ENCODE results near the gene RPH3AL. TPM values are rescaled to one million over a fixed set of nuclear protein-coding genes. Genes with fewer than 3 reads are reported as not detected.
"Not testable (repeated sequence)": the region's sequence is repeated elsewhere in the genome, so short reads cannot be mapped to it uniquely, and the experiment has no call there.

The RPH3AL gene
- polyA plus RNA-seq, 1 donor from 2014 or later, result 13.8 TPM

DNA sequence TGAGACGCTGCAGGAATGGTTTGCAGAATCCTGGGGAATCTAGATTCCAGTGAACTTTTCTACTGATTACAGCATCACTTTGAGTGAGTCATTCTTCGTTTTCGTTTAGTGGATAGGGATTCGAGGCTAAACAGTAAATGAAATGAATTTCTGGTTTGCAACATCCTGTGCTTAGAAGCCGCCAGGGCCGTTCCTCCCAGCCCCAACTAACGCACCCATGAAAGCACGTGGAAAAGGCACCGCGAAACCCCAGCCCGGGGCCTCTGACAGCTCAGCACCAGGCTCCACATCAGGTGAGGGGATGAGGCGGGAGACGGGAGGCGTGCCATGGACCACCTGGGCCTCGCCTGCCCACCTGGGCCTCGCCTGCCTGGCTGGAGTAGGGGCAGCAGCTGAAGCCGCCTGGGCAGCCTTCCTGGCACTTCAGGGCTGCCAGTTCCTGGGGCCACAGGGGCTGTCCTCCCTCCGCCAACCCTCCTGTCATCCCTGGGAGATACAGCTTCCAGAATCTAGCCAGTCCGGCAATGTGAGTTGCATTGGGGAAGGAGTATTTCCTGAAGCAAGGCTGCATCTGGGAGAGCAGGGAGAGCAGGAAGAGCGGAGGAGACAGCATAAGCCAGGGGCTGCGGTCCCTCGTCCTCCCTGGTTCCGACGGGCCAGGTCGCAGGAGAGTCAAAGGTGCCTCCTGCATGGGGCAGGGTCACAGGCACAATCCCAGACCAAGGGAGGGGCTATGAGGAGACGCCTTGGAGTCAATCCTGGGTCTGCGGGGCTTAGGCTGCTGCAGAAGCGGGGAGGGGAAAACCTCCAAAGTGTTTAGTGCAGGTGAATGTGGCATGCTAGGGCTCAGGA, 78.4 kb downstream of the RPH3AL start:
- Mint-ChIP-seq H3K4me1 (no peaks in the 10 kb centered on the region), H3K9me3 (peaks cover 0 to 2% (median 0%) of the 10 kb centered on the region in 3 donors), H3K27me3 (no peaks in the 10 kb centered on the region)

DNA sequence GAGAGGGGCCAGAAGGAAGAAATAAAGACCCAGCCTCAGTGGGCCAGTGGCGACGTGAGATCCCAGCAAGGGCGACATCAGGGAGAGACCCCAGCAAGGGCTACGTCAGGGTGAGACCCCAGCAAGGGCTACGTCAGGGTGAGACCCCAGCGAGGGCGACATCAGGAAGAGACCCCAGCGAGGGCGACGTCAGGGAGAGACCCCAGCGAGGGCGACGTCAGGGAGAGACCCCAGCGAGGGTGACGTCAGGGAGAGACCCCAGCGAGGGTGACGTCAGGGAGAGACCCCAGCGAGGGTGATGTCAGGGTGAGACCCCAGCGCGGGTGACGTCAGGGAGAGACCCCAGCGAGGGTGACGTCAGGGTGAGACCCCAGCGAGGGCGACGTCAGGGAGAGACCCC, 79.8 kb downstream of the RPH3AL start:
- H3K27ac Mint-ChIP-seq, H3K4me3 Mint-ChIP-seq, H3K4me1 Mint-ChIP-seq, H3K27me3 Mint-ChIP-seq, H3K9me3 Mint-ChIP-seq, H3K36me3 Mint-ChIP-seq: not testable (repeated sequence)

More for the DNA sequence above, 78.4 kb downstream of the RPH3AL start:
- Mint-ChIP-seq H3K4me3 (no peak overlapping the region), H3K27ac (no peak overlapping the region), H3K36me3 (peaks cover 3% of the 10 kb centered on the region)

DNA sequence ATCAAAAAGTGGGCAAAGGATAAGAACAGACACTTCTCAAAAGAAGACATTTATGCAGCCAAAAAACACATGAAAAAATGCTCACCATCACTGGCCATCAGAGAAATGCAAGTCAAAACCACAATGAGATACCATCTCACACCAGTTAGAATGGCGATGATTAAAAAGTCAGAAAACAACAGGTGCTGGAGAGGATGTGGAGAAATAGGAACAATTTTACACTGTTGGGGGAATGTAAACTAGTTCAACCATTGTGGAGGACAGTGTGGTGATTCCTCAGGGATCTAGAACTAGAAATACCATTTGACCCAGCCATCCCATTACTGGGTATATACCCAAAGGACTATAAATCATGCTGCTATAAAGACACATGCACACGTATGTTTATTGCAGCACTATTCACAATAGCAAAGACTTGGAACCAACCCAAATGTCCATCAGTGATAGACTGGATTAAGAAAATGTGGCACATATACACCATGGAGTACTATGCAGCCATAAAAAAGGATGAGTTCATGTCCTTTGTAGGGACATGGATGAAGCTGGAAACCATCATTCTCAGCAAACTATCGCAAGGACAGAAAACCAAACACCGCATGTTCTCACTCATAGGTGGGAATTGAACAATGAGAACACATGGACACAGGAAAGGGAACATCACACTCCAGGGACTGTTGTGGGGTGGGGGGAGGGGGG, 80.5 kb downstream of the RPH3AL start:
- H3K4me1 Mint-ChIP-seq, H3K27ac Mint-ChIP-seq, H3K9me3 Mint-ChIP-seq, H3K4me3 Mint-ChIP-seq, H3K36me3 Mint-ChIP-seq, H3K27me3 Mint-ChIP-seq: not testable (repeated sequence)

DNA sequence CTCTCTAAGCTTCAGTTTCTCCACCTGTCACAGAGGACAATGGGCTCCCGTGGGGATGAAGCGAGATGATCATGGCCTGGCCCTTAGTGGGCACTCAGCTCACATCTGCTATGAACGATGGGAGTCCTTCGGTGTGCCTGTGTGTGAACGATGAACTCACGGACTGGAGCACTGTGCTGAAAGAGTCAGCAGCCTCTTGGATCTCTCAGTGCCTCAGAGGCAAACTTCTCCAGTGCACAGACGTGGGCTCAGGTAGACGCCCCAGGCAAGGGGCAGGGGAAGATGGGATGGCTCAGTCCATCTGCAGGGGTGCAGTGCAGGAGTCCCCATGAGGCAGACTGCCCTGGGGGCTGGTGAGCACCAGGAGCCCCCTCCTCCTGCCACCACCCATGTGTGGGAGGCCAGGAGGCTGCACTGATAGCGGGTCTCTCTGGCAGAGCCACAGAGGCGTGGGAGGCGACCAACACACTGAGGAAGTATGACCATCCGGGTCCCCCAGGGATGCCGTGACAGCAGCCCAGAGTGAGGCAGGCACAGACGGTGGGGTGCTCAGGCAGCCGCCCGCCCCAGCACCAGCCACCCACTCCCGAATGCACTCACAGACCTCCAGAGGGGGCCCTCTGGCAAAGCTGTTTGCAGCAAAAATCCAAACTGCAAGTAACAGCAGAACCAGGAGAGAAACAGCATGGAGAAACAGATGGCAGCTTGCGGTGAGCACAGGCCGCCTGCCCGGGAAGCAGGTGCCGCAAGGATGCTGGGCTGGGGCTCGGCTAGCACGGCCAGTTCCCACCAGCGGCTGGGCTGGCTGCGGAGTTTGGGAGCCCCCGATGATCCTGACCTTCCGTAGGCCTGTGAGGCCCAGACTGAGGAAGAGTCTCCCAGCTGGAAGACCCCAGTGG, 82.7 kb downstream of the RPH3AL start:
- no peaks in the 10 kb centered on the region for H3K4me1 Mint-ChIP-seq
- H3K27ac Mint-ChIP-seq, result no peak overlapping the region
- H3K36me3 Mint-ChIP-seq, result peaks cover 3% of the 10 kb centered on the region
- H3K4me3 Mint-ChIP-seq, result no peak overlapping the region
- H3K9me3 Mint-ChIP-seq, result peaks cover 0 to 2% (median 0%) of the 10 kb centered on the region in 3 donors
- H3K27me3 Mint-ChIP-seq, result no peaks in the 10 kb centered on the region

DNA sequence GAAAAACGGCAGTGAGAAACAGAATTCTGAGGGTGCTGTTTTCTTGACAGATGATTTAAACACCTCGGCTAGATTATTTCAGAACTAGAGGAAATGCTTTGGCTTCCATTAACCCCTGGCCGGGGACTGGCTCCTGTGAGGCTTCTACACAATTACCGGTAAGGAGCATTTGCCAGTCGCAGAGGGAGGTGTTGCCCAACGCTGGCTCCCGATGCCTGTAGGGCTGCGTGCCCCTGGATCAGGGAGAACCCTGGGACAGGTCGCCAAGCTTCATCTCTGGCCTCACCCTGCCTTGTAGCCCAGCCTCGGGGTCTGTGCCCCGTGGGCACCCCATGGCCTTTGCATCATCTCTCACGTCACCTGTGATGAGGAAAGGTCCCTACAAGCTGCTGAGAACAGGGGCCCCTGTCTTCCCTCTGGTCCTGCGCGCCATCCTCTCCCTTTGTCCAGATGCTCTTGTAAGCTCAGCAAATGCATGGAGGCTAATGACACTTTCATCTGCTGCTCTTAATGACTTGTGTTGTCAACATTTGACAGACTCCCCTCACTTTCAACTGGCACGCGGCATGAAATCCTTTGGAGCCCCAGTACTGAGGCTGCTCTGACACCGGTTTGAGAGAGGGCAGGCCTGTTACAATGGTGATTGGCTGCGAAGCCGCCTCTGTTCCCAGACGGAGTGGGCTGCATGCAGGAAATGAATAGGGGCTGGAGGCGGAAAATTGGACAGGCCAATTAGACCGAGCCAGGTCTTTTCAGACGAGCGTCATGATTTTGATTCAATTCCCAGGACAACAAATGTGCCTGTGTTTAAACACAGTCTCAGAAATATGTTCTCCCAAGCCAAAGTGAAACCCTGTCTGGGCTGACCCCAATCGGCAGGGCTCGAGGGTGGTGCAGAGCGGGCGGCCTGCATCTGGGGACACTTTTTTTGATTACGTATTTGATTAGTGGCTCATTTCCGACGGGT, 85.6 kb downstream of the RPH3AL start:
- Mint-ChIP-seq H3K4me3 (no peak overlapping the region), H3K27ac (no peak overlapping the region), H3K27me3 (no peaks in the 10 kb centered on the region), H3K36me3 (peaks cover 4% of the 10 kb centered on the region), H3K4me1 (no peaks in the 10 kb centered on the region), H3K9me3 (no peaks in the 10 kb centered on the region)

DNA sequence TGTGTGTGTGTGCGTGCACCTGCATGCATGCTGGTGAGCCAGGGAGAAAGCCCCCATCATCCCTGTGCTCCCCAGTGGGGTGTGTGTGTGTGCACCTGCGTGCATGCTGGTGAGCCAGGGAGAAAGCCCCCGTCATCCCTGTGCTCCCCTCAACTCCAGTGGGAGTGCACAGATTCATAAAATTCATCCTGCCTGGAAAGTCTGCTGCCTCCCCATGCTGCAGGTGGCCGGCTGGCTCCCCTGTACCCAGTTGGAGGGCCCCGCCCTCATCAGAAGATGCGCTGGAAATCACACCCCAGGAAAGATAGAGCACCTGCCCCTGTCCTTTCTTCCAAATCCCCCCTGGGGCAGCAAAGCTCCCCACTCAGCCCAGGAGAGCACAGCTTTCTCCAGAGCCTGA, 86.4 kb downstream of the RPH3AL start:
- Mint-ChIP-seq H3K4me3 (no peak overlapping the region), H3K27me3 (peaks cover 4% of the 10 kb centered on the region), H3K4me1 (no peaks in the 10 kb centered on the region), H3K9me3 (no peaks in the 10 kb centered on the region), H3K36me3 (peaks cover 1% of the 10 kb centered on the region), H3K27ac (no peak overlapping the region)

DNA sequence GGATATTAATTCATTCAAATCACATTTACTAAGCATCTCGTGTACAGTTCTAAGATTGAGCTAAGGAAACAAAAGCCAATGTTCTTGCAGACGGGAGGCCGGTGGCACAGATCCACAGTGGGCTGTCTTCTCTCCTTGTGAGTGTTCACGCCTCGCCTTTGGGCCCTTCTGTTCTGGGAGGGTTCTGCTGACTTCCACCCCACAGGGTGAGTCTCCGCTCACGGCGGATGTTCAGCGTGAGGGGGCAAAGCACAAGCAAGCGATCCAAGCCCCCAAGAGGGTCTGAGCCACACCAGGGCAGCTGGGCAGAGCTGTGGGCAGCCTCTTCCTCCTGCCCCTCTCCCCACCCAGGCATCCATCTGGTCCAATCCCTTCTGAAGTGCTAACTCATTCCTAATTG, 86.9 kb downstream of the RPH3AL start:
- H3K36me3 Mint-ChIP-seq, result peaks cover 1% of the 10 kb centered on the region
- peaks cover 0 to under 1% (median 0%) of the 10 kb centered on the region in 3 donors for H3K9me3 Mint-ChIP-seq
- H3K4me1 Mint-ChIP-seq, result no peaks in the 10 kb centered on the region
- H3K27ac Mint-ChIP-seq, result no peak overlapping the region
- H3K27me3 Mint-ChIP-seq, result peaks cover 4% of the 10 kb centered on the region
- H3K4me3 Mint-ChIP-seq, result no peak overlapping the region

DNA sequence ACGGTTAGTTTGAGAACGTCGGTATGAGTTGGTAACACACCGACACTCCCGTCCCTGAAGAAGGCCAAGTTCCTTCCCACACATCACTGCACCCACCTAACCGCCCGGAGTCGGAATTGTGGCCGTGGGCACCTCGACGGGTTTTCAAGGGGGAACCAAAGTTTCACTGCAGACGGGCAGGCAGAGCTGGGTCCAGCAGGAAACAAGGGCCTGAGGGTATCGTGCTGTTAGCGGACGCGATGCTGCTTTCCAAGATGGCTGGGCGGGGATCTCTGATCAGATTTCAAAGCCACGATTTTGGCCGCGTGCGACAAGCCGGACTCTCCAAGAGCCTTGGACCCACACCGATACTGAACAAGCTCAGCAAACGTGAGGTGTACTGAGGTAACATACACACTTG, 88.8 kb downstream of the RPH3AL start:
- H3K4me3 Mint-ChIP-seq, result no peak overlapping the region
- no peak overlapping the region for H3K27ac Mint-ChIP-seq
- peaks cover 3% of the 10 kb centered on the region for H3K36me3 Mint-ChIP-seq
- peaks cover 0 to 2% (median 0%) of the 10 kb centered on the region in 3 donors for H3K9me3 Mint-ChIP-seq
- no peaks in the 10 kb centered on the region for H3K4me1 Mint-ChIP-seq
- H3K27me3 Mint-ChIP-seq, result peaks cover 4% of the 10 kb centered on the region

DNA sequence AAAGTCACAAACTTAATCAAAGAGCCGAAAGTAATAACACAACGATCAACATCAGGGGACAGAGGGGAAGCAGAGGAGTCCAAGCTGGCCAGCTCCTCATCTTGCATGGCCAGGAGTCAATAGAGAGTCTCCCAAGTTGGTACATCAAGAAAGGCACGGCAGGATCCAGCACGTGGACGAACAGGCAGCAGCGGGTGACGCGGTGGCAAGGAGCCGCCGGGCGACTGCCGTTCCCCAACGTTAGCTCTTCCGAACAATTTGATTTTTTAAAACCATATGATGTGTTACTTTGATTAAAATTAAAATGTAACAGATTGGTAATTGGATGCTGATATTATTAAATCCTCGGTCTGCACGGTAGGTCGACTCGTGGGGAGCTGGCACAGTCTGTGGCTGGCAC, 89.3 kb downstream of the RPH3AL start:
- Mint-ChIP-seq H3K27me3 (peaks cover 4% of the 10 kb centered on the region), H3K4me3 (no peak overlapping the region), H3K27ac (no peak overlapping the region), H3K36me3 (peaks cover 3% of the 10 kb centered on the region), H3K9me3 (peaks cover 0 to 2% (median 0%) of the 10 kb centered on the region in 3 donors), H3K4me1 (no peaks in the 10 kb centered on the region)

DNA sequence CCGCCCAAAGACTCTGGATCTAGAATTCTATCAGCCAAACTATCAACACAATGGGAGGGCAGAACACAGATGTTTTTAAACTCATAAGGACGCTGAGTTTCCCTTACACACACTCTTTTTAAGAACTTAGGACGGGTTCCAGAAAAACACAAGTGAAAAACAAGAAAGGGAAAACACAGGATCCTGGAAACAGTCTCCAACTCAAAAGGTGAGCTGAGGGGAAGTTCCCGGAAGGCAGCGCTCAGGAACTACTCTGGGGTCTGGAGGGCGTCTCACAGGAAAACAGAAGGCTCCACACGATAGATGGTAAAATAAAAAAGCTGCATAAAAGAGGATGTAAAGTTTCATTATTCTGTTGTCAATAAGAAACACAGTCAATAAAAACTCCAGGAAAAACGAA, 91.0 kb downstream of the RPH3AL start:
- Mint-ChIP-seq H3K9me3 (peaks cover 0 to 2% (median 0%) of the 10 kb centered on the region in 3 donors), H3K27me3 (peaks cover 4% of the 10 kb centered on the region), H3K4me3 (no peak overlapping the region), H3K27ac (no peak overlapping the region), H3K4me1 (no peaks in the 10 kb centered on the region), H3K36me3 (peaks cover 3% of the 10 kb centered on the region)

DNA sequence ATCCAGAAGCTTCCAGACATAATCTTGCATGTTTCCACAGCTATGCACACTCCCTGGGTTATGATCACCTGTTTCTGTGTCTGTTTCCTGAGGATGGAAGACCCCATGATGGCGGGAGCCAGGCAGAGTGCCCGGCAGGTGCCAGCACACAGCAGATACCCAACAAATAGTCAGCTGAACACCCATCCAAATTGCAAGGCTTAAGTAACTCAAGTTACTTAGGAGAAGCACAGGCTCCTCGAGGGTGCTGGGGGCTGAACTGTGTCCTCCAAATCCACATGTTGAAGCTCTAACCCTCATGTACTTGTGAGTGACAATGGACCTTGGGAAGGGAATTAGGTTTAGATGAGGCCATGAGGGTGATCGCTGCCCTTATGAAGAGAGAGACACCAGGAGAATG, 91.7 kb downstream of the RPH3AL start:
- H3K27me3 Mint-ChIP-seq, result peaks cover 4% of the 10 kb centered on the region
- no peak overlapping the region for H3K27ac Mint-ChIP-seq
- H3K36me3 Mint-ChIP-seq, result peaks cover 3% of the 10 kb centered on the region
- peaks cover 0 to 2% (median 0%) of the 10 kb centered on the region in 3 donors for H3K9me3 Mint-ChIP-seq
- no peaks in the 10 kb centered on the region for H3K4me1 Mint-ChIP-seq
- peak overlapping the region in 1 of 4 donors; percentile 13 for H3K4me3 Mint-ChIP-seq

DNA sequence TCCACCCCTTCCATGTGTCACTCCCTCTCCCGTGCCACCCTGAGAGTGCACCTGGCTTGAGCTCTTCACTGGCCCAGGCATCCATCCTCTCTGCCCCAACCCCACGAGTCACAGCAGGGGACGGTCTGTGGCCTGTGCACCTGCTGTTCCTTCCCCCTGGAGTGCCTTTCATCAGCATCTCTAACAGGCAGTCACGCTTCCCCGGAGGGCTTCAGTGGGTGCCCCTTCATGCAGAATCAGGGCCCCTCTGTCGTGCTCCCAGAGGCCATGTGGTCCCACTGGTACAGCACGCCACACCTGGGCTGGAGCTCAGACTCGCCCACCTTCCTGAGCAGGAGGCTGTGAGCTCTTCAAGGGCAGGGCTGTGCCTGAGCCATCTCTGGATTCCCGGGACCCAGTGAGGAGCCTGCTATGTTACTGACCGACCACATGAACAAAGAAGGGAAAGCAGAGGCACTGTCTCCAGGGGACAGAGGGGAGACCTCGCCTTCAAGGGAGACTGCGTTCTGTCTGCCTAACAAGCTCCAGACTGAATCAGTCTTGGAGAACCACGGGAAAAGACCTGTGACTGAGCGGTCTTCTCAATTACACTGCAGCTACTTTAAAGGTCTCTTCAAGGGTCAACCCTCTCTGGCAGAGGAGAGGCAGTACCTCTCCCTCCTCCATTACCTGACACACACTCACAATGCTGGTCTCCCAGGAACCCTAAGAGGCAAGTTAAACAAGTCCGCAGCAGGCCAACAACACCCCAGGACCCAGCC, 92.4 kb downstream of the RPH3AL start:
- Mint-ChIP-seq H3K27ac (no peak overlapping the region), H3K4me3 (peak overlapping the region in 1 of 4 donors; percentile 9), H3K36me3 (peaks cover 3% of the 10 kb centered on the region), H3K4me1 (no peaks in the 10 kb centered on the region), H3K27me3 (peaks cover 4% of the 10 kb centered on the region), H3K9me3 (peaks cover 0 to 2% (median 0%) of the 10 kb centered on the region in 3 donors)

DNA sequence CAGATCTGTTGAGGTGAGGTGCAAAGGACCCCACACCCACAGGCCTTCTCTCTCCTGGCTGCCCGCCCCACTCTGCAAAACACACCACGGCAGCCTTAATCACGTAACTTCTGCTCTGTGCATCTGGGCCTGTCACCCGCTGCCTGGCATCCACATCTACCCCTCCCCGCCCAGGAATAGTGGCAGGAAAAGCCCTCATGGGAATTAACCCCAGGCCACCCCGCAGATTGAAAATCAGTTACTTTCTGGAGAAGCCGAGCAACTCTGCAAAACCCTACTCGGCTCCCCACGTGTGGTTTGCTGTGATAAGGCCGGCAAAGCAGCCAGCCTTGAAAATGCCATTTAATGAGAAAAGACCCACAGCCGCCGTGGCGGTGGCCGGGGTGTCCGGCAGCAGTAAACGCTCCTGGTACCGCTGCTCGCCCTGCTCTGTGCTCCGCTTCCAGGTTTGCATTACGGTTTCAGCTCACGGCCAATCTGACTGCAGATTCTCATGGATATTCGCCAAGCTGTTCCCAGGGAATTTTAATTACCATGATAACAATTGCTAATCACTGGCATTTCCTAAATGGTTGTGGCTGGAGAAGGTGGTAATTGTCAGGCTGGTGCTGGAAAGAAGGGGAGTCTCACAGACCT, 93.1 kb downstream of the RPH3AL start:
- Mint-ChIP-seq H3K9me3 (peaks cover 0 to 2% (median 0%) of the 10 kb centered on the region in 3 donors), H3K36me3 (peaks cover 3% of the 10 kb centered on the region), H3K4me3 (no peak overlapping the region), H3K4me1 (no peaks in the 10 kb centered on the region), H3K27me3 (peaks cover 4% of the 10 kb centered on the region), H3K27ac (no peak overlapping the region)

All from IgD-negative memory B cell (primary cell).